Osteocyte (in vitro differentiated cells): ENCODE results near the gene RPL6. TPM values are rescaled to one million over a fixed set of nuclear protein-coding genes. Genes with fewer than 3 reads are reported as not detected.
"Not testable (repeated sequence)": the region's sequence is repeated elsewhere in the genome, so short reads cannot be mapped to it uniquely, and the experiment has no call there.

Experiments used
- DNase-seq: peaks from one replicate; pipeline ENCODE4 v3.0.0; 2021; ENCODE audit warnings: mixed read lengths; ENCODE audit not compliant: unreplicated experiment; ENCODE audit errors: extremely low spot score
- H3K27ac Mint-ChIP-seq: one replicate; pipeline ENCODE4 v1.8.0; 2021; ENCODE audit warnings: mild to moderate bottlenecking, mixed read lengths; ENCODE audit not compliant: unreplicated experiment
- H3K27me3 Mint-ChIP-seq: one replicate; pipeline ENCODE4 v1.8.0; 2021; ENCODE audit warnings: mixed read lengths; ENCODE audit not compliant: unreplicated experiment
- H3K36me3 Mint-ChIP-seq: one replicate; pipeline ENCODE4 v1.8.0; 2021; ENCODE audit warnings: mixed read lengths; ENCODE audit not compliant: unreplicated experiment
- H3K4me1 Mint-ChIP-seq: one replicate; pipeline ENCODE4 v1.8.0; 2021; ENCODE audit warnings: mixed read lengths; ENCODE audit not compliant: unreplicated experiment
- H3K4me3 Mint-ChIP-seq: one replicate; pipeline ENCODE4 v1.8.0; 2021; ENCODE audit warnings: mild to moderate bottlenecking, moderate library complexity, mixed read lengths; ENCODE audit not compliant: unreplicated experiment
- H3K9me3 Mint-ChIP-seq: one replicate; pipeline ENCODE4 v1.8.0; 2021; ENCODE audit warnings: mixed read lengths; ENCODE audit not compliant: unreplicated experiment
- CTCF ChIP-seq: fragments of 200-600 bp; sonication (generic); IDR thresholded peaks from 2 replicates; pipeline ENCODE4 v1.5.0; 2021; ENCODE audit warnings: antibody characterized with exemption, mild to moderate bottlenecking, moderate library complexity
- total RNA-seq: library from RNA; stranded (reverse); gene quantifications from 2 replicates; pipeline ENCODE4 v1.2.1, GENCODE V29; 2021

Gene RPL6
- total RNA-seq, 1 donor from 2014 or later = 1,279 TPM

- H3K27ac Mint-ChIP-seq = peak overlapping the region; percentile 99
- H3K27me3 Mint-ChIP-seq = peaks cover 4% of the 10 kb centered on the region
- no peak for TF ChIP-seq CTCF
- H3K9me3 Mint-ChIP-seq = no peaks in the 10 kb centered on the region
- H3K4me3 Mint-ChIP-seq = peak overlapping the region; percentile 99
- peaks cover 23% of the 10 kb centered on the region for H3K4me1 Mint-ChIP-seq
- DNase-seq = no peak
- H3K36me3 Mint-ChIP-seq = peaks cover 32% of the 10 kb centered on the region
Observed at GRCh38 chr12:112409906-112410244, 470 bp upstream of the RPL6 start.

GRCh38 chr12:112408621-112409020 is 784 bp downstream of the RPL6 start:
- no peaks in the 10 kb centered on the region for H3K27me3 Mint-ChIP-seq
- H3K36me3 Mint-ChIP-seq = peaks cover 38% of the 10 kb centered on the region
- no peak for DNase-seq
- H3K27ac Mint-ChIP-seq = peak overlapping the region; percentile 99
- no peaks in the 10 kb centered on the region for H3K9me3 Mint-ChIP-seq
- H3K4me3 Mint-ChIP-seq = peak overlapping the region; percentile 99
- TF ChIP-seq CTCF = no peak
- peaks cover 23% of the 10 kb centered on the region for H3K4me1 Mint-ChIP-seq

GRCh38 chr12:112407683-112408082 is 1.7 kb downstream of the RPL6 start:
- peaks cover 38% of the 10 kb centered on the region for H3K36me3 Mint-ChIP-seq
- H3K4me3 Mint-ChIP-seq = peak overlapping the region; percentile 99
- not testable (repeated sequence) for DNase-seq, H3K9me3 Mint-ChIP-seq, H3K27me3 Mint-ChIP-seq
- peak overlapping the region; percentile 99 for H3K27ac Mint-ChIP-seq
- peaks cover 23% of the 10 kb centered on the region for H3K4me1 Mint-ChIP-seq

GRCh38 chr12:112406519-112407488 is 2.6 kb downstream of the RPL6 start:
- no peak for DNase-seq
- H3K4me3 Mint-ChIP-seq = peak overlapping the region; percentile 99
- H3K4me1 Mint-ChIP-seq = peaks cover 23% of the 10 kb centered on the region
- H3K27ac Mint-ChIP-seq = no peak overlapping the region
- H3K27me3 Mint-ChIP-seq = no peaks in the 10 kb centered on the region
- H3K36me3 Mint-ChIP-seq = peaks cover 38% of the 10 kb centered on the region
- no peaks in the 10 kb centered on the region for H3K9me3 Mint-ChIP-seq
- no peak for TF ChIP-seq CTCF

- DNase-seq = no peak
- Mint-ChIP-seq H3K27me3 (no peaks in the 10 kb centered on the region), H3K4me3 (no peak overlapping the region), H3K36me3 (peaks cover 19% of the 10 kb centered on the region), H3K9me3 (no peaks in the 10 kb centered on the region), H3K4me1 (peaks cover 1% of the 10 kb centered on the region), H3K27ac (no peak overlapping the region)
- no peak for TF ChIP-seq CTCF
Observed at GRCh38 chr12:112401903-112402498, 7.4 kb downstream of the RPL6 start.
